GM21529 (cell line): ENCODE results near the gene NKAPD1.
"Not testable (repeated sequence)": the region's sequence is repeated elsewhere in the genome, so short reads cannot be mapped to it uniquely, and the experiment has no call there.

Source experiments
- ATAC-seq: cut with Tn5 transposase; IDR thresholded peaks from one replicate; pipeline ENCODE4 v1.9.1; 2021; ENCODE audit not compliant: unreplicated experiment

The NKAPD1 gene

GRCh38 chr11:112086422-112087191 lies 12.5 kb downstream of the NKAPD1 start, which contains the start of the genes SDHD and TIMM8B:
Gene SDHD (plus strand): TSS chr11:112086873. CDS start chr11:112086908, 35 bp downstream.
Gene TIMM8B (minus strand): TSS chr11:112086756. CDS start chr11:112086723, 33 bp downstream.
- ATAC-seq, result peak; percentile 87

GRCh38 chr11:112087212-112087611 lies 13.1 kb downstream of the NKAPD1 start:
- ATAC-seq, result no peak

GRCh38 chr11:112095302-112095701 lies 21.2 kb downstream of the NKAPD1 start:
- not testable (repeated sequence) for ATAC-seq

GRCh38 chr11:112096194-112096593 lies 22.1 kb downstream of the NKAPD1 start:
- ATAC-seq, result no peak

GRCh38 chr11:112097734-112098528 lies 23.8 kb downstream of the NKAPD1 start:
- no peak for ATAC-seq

GRCh38 chr11:112100462-112100861 lies 26.4 kb downstream of the NKAPD1 start:
- no peak for ATAC-seq

- no peak for ATAC-seq
Measured at GRCh38 chr11:112103446-112103845, 29.3 kb downstream of the NKAPD1 start.

GRCh38 chr11:112106070-112106469 lies 32.0 kb downstream of the NKAPD1 start:
- ATAC-seq, result no peak

GRCh38 chr11:112113539-112114457 lies 39.7 kb downstream of the NKAPD1 start:
- peak; percentile 70 for ATAC-seq

GRCh38 chr11:112114460-112114859 lies 40.4 kb downstream of the NKAPD1 start:
- no peak for ATAC-seq

GRCh38 chr11:112115386-112115785 lies 41.3 kb downstream of the NKAPD1 start:
- no peak for ATAC-seq

- no peak for ATAC-seq
Measured at GRCh38 chr11:112118176-112118575, 44.1 kb downstream of the NKAPD1 start.

GRCh38 chr11:112121981-112122615 lies 48.0 kb downstream of the NKAPD1 start:
- ATAC-seq, result no peak

GRCh38 chr11:112123129-112123528 lies 49.0 kb downstream of the NKAPD1 start:
- no peak for ATAC-seq

GRCh38 chr11:112127056-112127455 lies 53.0 kb downstream of the NKAPD1 start:
- ATAC-seq, result no peak

GRCh38 chr11:112128483-112129121 lies 54.5 kb downstream of the NKAPD1 start:
- ATAC-seq, result no peak

- ATAC-seq, result no peak
Measured at GRCh38 chr11:112129656-112130055, 55.6 kb downstream of the NKAPD1 start.

- no peak for ATAC-seq
Measured at GRCh38 chr11:112132737-112133136, 58.6 kb downstream of the NKAPD1 start.

GRCh38 chr11:112134473-112134872 lies 60.4 kb downstream of the NKAPD1 start:
- no peak for ATAC-seq
